ENCODE results near the gene CTSK.
"Not testable (repeated sequence)": the region's sequence is repeated elsewhere in the genome, so short reads cannot be mapped to it uniquely, and the experiment has no call there.

Gene CTSK

GRCh38 chr1:150833961-150834360 lies 25.9 kb upstream of the CTSK start:
- H3K4me3 ChIP-seq (ENCODE audit: low read length in 2 of 2); H3K4me1 ChIP-seq (ENCODE audit: control insufficient read depth in 2 of 2, insufficient read depth in 2 of 2, low read length in 2 of 2); H3K27ac ChIP-seq (ENCODE audit: low read depth in 2 of 2, low read length in 2 of 2); H3K27me3 ChIP-seq (ENCODE audit: control insufficient read depth in 2 of 2, insufficient read depth in 2 of 2, low read length in 2 of 2); H3K9me3 ChIP-seq (ENCODE audit: control insufficient read depth in 2 of 2, low read length in 2 of 2); H3K9ac ChIP-seq (ENCODE audit: low read depth in 1 of 2, low read length in 2 of 2): not testable (repeated sequence)
- H3K36me3 ChIP-seq (ENCODE audit: control insufficient read depth in 2 of 2, insufficient read depth in 2 of 2, low read length in 2 of 2) = peaks cover 49 to 54% of the 10 kb centered on the region in 2 donors

GRCh38 chr1:150832597-150832996 lies 24.5 kb upstream of the CTSK start:
- Histone ChIP-seq H3K9ac (ENCODE audit: low read depth in 1 of 2, low read length in 2 of 2) (no peak overlapping the region), H3K36me3 (ENCODE audit: control insufficient read depth in 2 of 2, insufficient read depth in 2 of 2, low read length in 2 of 2) (peaks cover 59 to 64% of the 10 kb centered on the region in 2 donors)

GRCh38 chr1:150829751-150830150 lies 21.7 kb upstream of the CTSK start:
- Histone ChIP-seq H3K9ac (ENCODE audit: low read depth in 1 of 2, low read length in 2 of 2) (no peak overlapping the region), H3K4me1 (ENCODE audit: control insufficient read depth in 2 of 2, insufficient read depth in 2 of 2, low read length in 2 of 2) (no peaks in the 10 kb centered on the region), H3K4me3 (ENCODE audit: low read length in 2 of 2) (no peak overlapping the region), H3K36me3 (ENCODE audit: control insufficient read depth in 2 of 2, insufficient read depth in 2 of 2, low read length in 2 of 2) (peaks cover 58 to 71% of the 10 kb centered on the region in 2 donors), H3K9me3 (ENCODE audit: control insufficient read depth in 2 of 2, low read length in 2 of 2) (no peaks in the 10 kb centered on the region), H3K27me3 (ENCODE audit: control insufficient read depth in 2 of 2, insufficient read depth in 2 of 2, low read length in 2 of 2) (no peaks in the 10 kb centered on the region), H3K27ac (ENCODE audit: low read depth in 2 of 2, low read length in 2 of 2) (no peak overlapping the region)

More at GRCh38 chr1:150832597-150832996, 24.5 kb upstream of the CTSK start:
- no peaks in the 10 kb centered on the region for H3K9me3 ChIP-seq (ENCODE audit: control insufficient read depth in 2 of 2, low read length in 2 of 2)
- no peaks in the 10 kb centered on the region for H3K4me1 ChIP-seq (ENCODE audit: control insufficient read depth in 2 of 2, insufficient read depth in 2 of 2, low read length in 2 of 2)
- no peak overlapping the region for H3K4me3 ChIP-seq (ENCODE audit: low read length in 2 of 2)
- H3K27ac ChIP-seq (ENCODE audit: low read depth in 2 of 2, low read length in 2 of 2) = no peak overlapping the region
- H3K27me3 ChIP-seq (ENCODE audit: control insufficient read depth in 2 of 2, insufficient read depth in 2 of 2, low read length in 2 of 2) = no peaks in the 10 kb centered on the region

GRCh38 chr1:150826299-150826698 lies 18.2 kb upstream of the CTSK start:
- no peaks in the 10 kb centered on the region for H3K4me1 ChIP-seq (ENCODE audit: control insufficient read depth in 2 of 2, insufficient read depth in 2 of 2, low read length in 2 of 2)
- H3K27ac ChIP-seq (ENCODE audit: low read depth in 2 of 2, low read length in 2 of 2) = no peak overlapping the region
- H3K4me3 ChIP-seq (ENCODE audit: low read length in 2 of 2) = no peak overlapping the region
- H3K36me3 ChIP-seq (ENCODE audit: control insufficient read depth in 2 of 2, insufficient read depth in 2 of 2, low read length in 2 of 2) = peaks cover 44 to 57% of the 10 kb centered on the region in 2 donors
- H3K9ac ChIP-seq (ENCODE audit: low read depth in 1 of 2, low read length in 2 of 2) = no peak overlapping the region
- no peaks in the 10 kb centered on the region for H3K9me3 ChIP-seq (ENCODE audit: control insufficient read depth in 2 of 2, low read length in 2 of 2)
- no peaks in the 10 kb centered on the region for H3K27me3 ChIP-seq (ENCODE audit: control insufficient read depth in 2 of 2, insufficient read depth in 2 of 2, low read length in 2 of 2)

GRCh38 chr1:150820730-150821512 lies 12.9 kb upstream of the CTSK start:
- H3K27ac ChIP-seq (ENCODE audit: low read depth in 2 of 2, low read length in 2 of 2) = no peak overlapping the region
- no peaks in the 10 kb centered on the region for H3K9me3 ChIP-seq (ENCODE audit: control insufficient read depth in 2 of 2, low read length in 2 of 2)
- no peaks in the 10 kb centered on the region for H3K27me3 ChIP-seq (ENCODE audit: control insufficient read depth in 2 of 2, insufficient read depth in 2 of 2, low read length in 2 of 2)
- H3K36me3 ChIP-seq (ENCODE audit: control insufficient read depth in 2 of 2, insufficient read depth in 2 of 2, low read length in 2 of 2) = peaks cover 46 to 51% of the 10 kb centered on the region in 2 donors
- no peak overlapping the region for H3K4me3 ChIP-seq (ENCODE audit: low read length in 2 of 2)
- H3K9ac ChIP-seq (ENCODE audit: low read depth in 1 of 2, low read length in 2 of 2) = no peak overlapping the region
- H3K4me1 ChIP-seq (ENCODE audit: control insufficient read depth in 2 of 2, insufficient read depth in 2 of 2, low read length in 2 of 2) = no peaks in the 10 kb centered on the region

DNA sequence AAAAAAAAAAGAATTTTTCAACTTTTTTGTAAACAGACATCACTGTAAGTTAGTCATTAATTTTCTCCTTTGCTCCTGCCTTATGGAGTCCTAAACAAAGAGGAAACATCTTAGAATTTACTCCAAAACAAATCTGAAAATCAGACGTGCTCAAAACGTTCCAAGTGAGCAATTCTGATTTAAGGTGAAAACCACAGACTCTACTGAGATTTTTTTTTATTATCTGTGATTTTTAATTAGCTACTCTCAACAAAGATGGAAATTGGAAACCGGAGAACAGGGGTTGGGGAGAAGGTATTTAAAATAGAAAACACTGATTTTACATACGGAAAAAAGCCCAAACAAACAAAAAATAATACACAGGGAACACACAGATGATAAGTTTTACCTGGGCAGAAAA lies 7.8 kb upstream of the CTSK start:
- no peaks in the 10 kb centered on the region for H3K9me3 ChIP-seq (ENCODE audit: control insufficient read depth in 2 of 2, low read length in 2 of 2)
- H3K4me1 ChIP-seq (ENCODE audit: control insufficient read depth in 2 of 2, insufficient read depth in 2 of 2, low read length in 2 of 2) = peaks cover 0 to 18% of the 10 kb centered on the region in 2 donors
- no peak overlapping the region for H3K4me3 ChIP-seq (ENCODE audit: low read length in 2 of 2)
- no peak overlapping the region for H3K27ac ChIP-seq (ENCODE audit: low read depth in 2 of 2, low read length in 2 of 2)
- H3K27me3 ChIP-seq (ENCODE audit: control insufficient read depth in 2 of 2, insufficient read depth in 2 of 2, low read length in 2 of 2) = no peaks in the 10 kb centered on the region
- H3K9ac ChIP-seq (ENCODE audit: low read depth in 1 of 2, low read length in 2 of 2) = no peak overlapping the region
- peaks cover 52 to 54% of the 10 kb centered on the region in 2 donors for H3K36me3 ChIP-seq (ENCODE audit: control insufficient read depth in 2 of 2, insufficient read depth in 2 of 2, low read length in 2 of 2)

DNA sequence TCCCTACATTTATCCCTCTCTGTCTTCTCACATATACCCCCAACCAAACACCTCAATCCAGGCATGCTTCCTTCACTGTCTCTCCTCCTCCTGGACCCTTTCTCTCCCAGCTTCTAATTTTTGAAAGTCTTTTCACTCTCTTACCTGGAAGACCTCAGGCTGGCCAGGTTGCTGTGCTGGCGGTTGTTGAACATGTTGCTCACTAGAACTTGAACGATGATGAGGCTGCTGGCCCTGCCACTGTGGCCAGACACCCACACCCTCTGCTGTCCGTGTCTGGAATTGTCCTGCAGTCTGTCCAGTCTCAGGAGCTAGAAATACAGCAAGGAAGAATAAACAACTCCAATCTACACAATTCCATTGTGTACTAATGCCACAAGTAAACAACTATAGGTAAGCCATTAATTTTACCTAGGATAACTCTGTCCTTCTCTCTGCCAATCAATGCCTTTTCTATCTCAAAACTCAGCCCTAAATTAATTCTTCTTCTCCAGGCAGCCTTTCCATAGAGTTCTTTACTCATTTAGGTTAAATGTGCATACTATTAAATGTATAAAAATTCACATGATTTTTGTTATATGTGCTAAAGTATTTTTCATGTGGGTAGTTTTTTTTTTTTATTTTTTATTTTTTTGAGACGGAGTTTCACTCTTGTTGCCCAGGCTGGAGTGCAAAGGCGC lies 5.1 kb upstream of the CTSK start:
- H3K36me3 ChIP-seq (ENCODE audit: control insufficient read depth in 2 of 2, insufficient read depth in 2 of 2, low read length in 2 of 2) = peaks cover 41 to 44% of the 10 kb centered on the region in 2 donors
- no peak overlapping the region for H3K4me3 ChIP-seq (ENCODE audit: low read length in 2 of 2)
- no peaks in the 10 kb centered on the region for H3K9me3 ChIP-seq (ENCODE audit: control insufficient read depth in 2 of 2, low read length in 2 of 2)
- no peak overlapping the region for H3K27ac ChIP-seq (ENCODE audit: low read depth in 2 of 2, low read length in 2 of 2)
- H3K4me1 ChIP-seq (ENCODE audit: control insufficient read depth in 2 of 2, insufficient read depth in 2 of 2, low read length in 2 of 2) = peaks cover 0 to 23% of the 10 kb centered on the region in 2 donors
- H3K9ac ChIP-seq (ENCODE audit: low read depth in 1 of 2, low read length in 2 of 2) = peak overlapping the region in 1 of 2 donors; percentile 36
- H3K27me3 ChIP-seq (ENCODE audit: control insufficient read depth in 2 of 2, insufficient read depth in 2 of 2, low read length in 2 of 2) = no peaks in the 10 kb centered on the region

GRCh38 chr1:150810958-150811659 lies 3.0 kb upstream of the CTSK start:
- Histone ChIP-seq H3K27me3 (ENCODE audit: control insufficient read depth in 2 of 2, insufficient read depth in 2 of 2, low read length in 2 of 2) (no peaks in the 10 kb centered on the region), H3K36me3 (ENCODE audit: control insufficient read depth in 2 of 2, insufficient read depth in 2 of 2, low read length in 2 of 2) (peaks cover 24 to 26% of the 10 kb centered on the region in 2 donors), H3K9me3 (ENCODE audit: control insufficient read depth in 2 of 2, low read length in 2 of 2) (no peaks in the 10 kb centered on the region), H3K4me3 (ENCODE audit: low read length in 2 of 2) (no peak overlapping the region), H3K27ac (ENCODE audit: low read depth in 2 of 2, low read length in 2 of 2) (peak overlapping the region in 1 of 2 donors; percentile 30), H3K9ac (ENCODE audit: low read depth in 1 of 2, low read length in 2 of 2) (no peak overlapping the region), H3K4me1 (ENCODE audit: control insufficient read depth in 2 of 2, insufficient read depth in 2 of 2, low read length in 2 of 2) (peaks cover 4 to 27% of the 10 kb centered on the region in 2 donors)

DNA sequence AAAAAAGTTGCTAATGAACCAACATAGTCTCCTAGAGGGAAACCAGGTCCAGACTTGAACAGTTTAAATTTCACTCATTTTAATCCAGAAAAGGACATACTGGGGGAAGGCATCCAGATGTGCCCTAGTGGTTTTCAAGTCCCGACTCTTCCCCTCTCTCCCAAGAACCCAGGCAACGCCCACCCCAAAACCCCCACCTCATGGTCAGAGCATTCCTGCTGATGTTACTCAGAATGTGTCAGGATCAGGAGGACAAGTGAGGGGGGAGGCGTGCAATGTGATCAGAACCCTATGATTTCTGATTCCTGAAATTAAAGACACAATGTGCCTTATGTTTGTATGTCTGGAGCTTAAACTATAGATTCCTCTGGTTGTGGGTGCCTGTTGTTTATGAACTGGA lies 1.6 kb upstream of the CTSK start:
- Histone ChIP-seq H3K27ac (ENCODE audit: low read depth in 2 of 2, low read length in 2 of 2) (no peak overlapping the region), H3K36me3 (ENCODE audit: control insufficient read depth in 2 of 2, insufficient read depth in 2 of 2, low read length in 2 of 2) (peaks cover 23% of the 10 kb centered on the region in 2 donors), H3K9ac (ENCODE audit: low read depth in 1 of 2, low read length in 2 of 2) (no peak overlapping the region), H3K4me3 (ENCODE audit: low read length in 2 of 2) (no peak overlapping the region), H3K27me3 (ENCODE audit: control insufficient read depth in 2 of 2, insufficient read depth in 2 of 2, low read length in 2 of 2) (no peaks in the 10 kb centered on the region), H3K4me1 (ENCODE audit: control insufficient read depth in 2 of 2, insufficient read depth in 2 of 2, low read length in 2 of 2) (peaks cover 4 to 27% of the 10 kb centered on the region in 2 donors), H3K9me3 (ENCODE audit: control insufficient read depth in 2 of 2, low read length in 2 of 2) (no peaks in the 10 kb centered on the region)

GRCh38 chr1:150808846-150809245 lies 786 bp upstream of the CTSK start:
- Histone ChIP-seq H3K4me3 (ENCODE audit: low read length in 2 of 2) (no peak overlapping the region), H3K9ac (ENCODE audit: low read depth in 1 of 2, low read length in 2 of 2) (no peak overlapping the region), H3K9me3 (ENCODE audit: control insufficient read depth in 2 of 2, low read length in 2 of 2) (no peaks in the 10 kb centered on the region), H3K27me3 (ENCODE audit: control insufficient read depth in 2 of 2, insufficient read depth in 2 of 2, low read length in 2 of 2) (no peaks in the 10 kb centered on the region), H3K36me3 (ENCODE audit: control insufficient read depth in 2 of 2, insufficient read depth in 2 of 2, low read length in 2 of 2) (peaks cover 17% of the 10 kb centered on the region in 2 donors), H3K4me1 (ENCODE audit: control insufficient read depth in 2 of 2, insufficient read depth in 2 of 2, low read length in 2 of 2) (peaks cover 4 to 27% of the 10 kb centered on the region in 2 donors), H3K27ac (ENCODE audit: low read depth in 2 of 2, low read length in 2 of 2) (no peak overlapping the region)
